Stomach (tissue), 8 donors: ENCODE data around the gene FADS2. TPM values are rescaled to one million over a fixed set of nuclear protein-coding genes. Genes with fewer than 3 reads are reported as not detected.

ENCODE experiments used
- polyA plus RNA-seq, 3 donors: library from polyadenylated mRNA; stranded (reverse); fragments of 200-250 nt; gene quantifications; one replicate each; pipeline ENCODE4 v1.2.3, GENCODE V29; 2013
- small RNA-seq, 4 donors: library from RNA; depleted of rRNA; stranded (forward); fragments of <200 nt; gene quantifications; one replicate each; pipeline ENCODE3, GENCODE V24; 2016
- total RNA-seq, 5 donors: library from RNA; depleted of rRNA; stranded (reverse); fragments of >200 nt; gene quantifications; one replicate each; pipeline versions ENCODE4 v1.1.0 to v1.2.3, GENCODE V29; 2014 to 2016
- donor health status: healthy with polysubstance abuse.
- donor health status: Bipolar disorder and iron deficiency.
- donor health status: healthy.

FADS2 gene
- total and polyA plus RNA-seq, 8 donors: 3.5 to 17.1 (median 13.0) TPM; not detected in 1

Small RNA genes lying within 50 kb of the gene (small RNA-seq; reads per million reads assigned to genes)
- 0 reads per million in 4 donors for gene MIR6746

Other genes starting within 250 kb of the FADS2 start
- gene SYT7, start 247.2 kb upstream of the FADS2 start, total RNA-seq: 1 to 10 TPM in 3 of 5 donors, under 1 TPM in 1, not detected in 1; 0.92 to 8.4 (median 2.9) TPM
- 1 to 10 TPM; 1.2 to 1.5 (median 1.4) TPM for gene SYT7, start 247.2 kb upstream of the FADS2 start, polyA plus RNA-seq
- gene DAGLA, start 147.9 kb upstream of the FADS2 start, total RNA-seq: 10 to 100 TPM in 1 of 5 donors, 1 to 10 TPM in 2, under 1 TPM in 2; under 0.01 to 27.2 (median 1.3) TPM
- 1 to 10 TPM in 1 of 3 donors, under 1 TPM in 2; 0.15 to 3.2 (median 0.75) TPM for gene DAGLA, start 147.9 kb upstream of the FADS2 start, polyA plus RNA-seq
- gene MYRF, start 75.7 kb upstream of the FADS2 start, total RNA-seq: 100 to 1,000 TPM in 3 of 5 donors, 10 to 100 TPM in 1, 1 to 10 TPM in 1; 6.4 to 527 (median 240) TPM
- 10 to 100 TPM; 19.0 to 45.9 (median 20.5) TPM for gene MYRF, start 75.7 kb upstream of the FADS2 start, polyA plus RNA-seq
- 10 to 100 TPM in 4 of 5 donors, not detected in 1; 24.1 to 50.3 (median 42.8) TPM for gene TMEM258, start 35.7 kb upstream of the FADS2 start, total RNA-seq
- gene TMEM258, start 35.7 kb upstream of the FADS2 start, polyA plus RNA-seq: 100 to 1,000 TPM; 184 to 274 (median 210) TPM
- 10 to 100 TPM in 2 of 5 donors, 1 to 10 TPM in 2, not detected in 1; 4.2 to 24.6 (median 10.4) TPM for gene FEN1, start 35.4 kb upstream of the FADS2 start, total RNA-seq
- 10 to 100 TPM in 1 of 3 donors, 1 to 10 TPM in 2; 5.0 to 14.3 (median 10.0) TPM for gene FEN1, start 35.4 kb upstream of the FADS2 start, polyA plus RNA-seq
- gene FADS1, start 11.3 kb upstream of the FADS2 start, total RNA-seq: 10 to 100 TPM in 4 of 5 donors, not detected in 1; 11.7 to 56.5 (median 17.3) TPM
- 1 to 10 TPM; 1.8 to 6.4 (median 4.1) TPM for gene FADS1, start 11.3 kb upstream of the FADS2 start, polyA plus RNA-seq
- 100 to 1,000 TPM in 1 of 5 donors, 10 to 100 TPM in 3, 1 to 10 TPM in 1; 2.6 to 140 (median 22.8) TPM for gene FADS3, start 63.2 kb downstream of the FADS2 start, total RNA-seq
- gene FADS3, start 63.2 kb downstream of the FADS2 start, polyA plus RNA-seq: 10 to 100 TPM in 1 of 3 donors, 1 to 10 TPM in 2; 7.5 to 23.3 (median 7.9) TPM
- 10 to 100 TPM in 2 of 5 donors, 1 to 10 TPM in 1, under 1 TPM in 1, not detected in 1; 0.58 to 12.8 (median 7.1) TPM for gene RAB3IL1, start 89.3 kb downstream of the FADS2 start, total RNA-seq
- 10 to 100 TPM in 2 of 3 donors, 1 to 10 TPM in 1; 5.3 to 13.3 (median 11.6) TPM for gene RAB3IL1, start 89.3 kb downstream of the FADS2 start, polyA plus RNA-seq
- gene BEST1, start 122.1 kb downstream of the FADS2 start, total RNA-seq: 10 to 100 TPM in 2 of 5 donors, 1 to 10 TPM in 2, not detected in 1; 1.2 to 27.4 (median 6.6) TPM
- 1 to 10 TPM; 3.4 to 3.8 (median 3.7) TPM for gene BEST1, start 122.1 kb downstream of the FADS2 start, polyA plus RNA-seq
- 1,000 to 10,000 TPM in 4 of 5 donors, 100 to 1,000 TPM in 1; 703 to 2,177 (median 1,757) TPM for gene FTH1, start 139.3 kb downstream of the FADS2 start, total RNA-seq
- gene FTH1, start 139.3 kb downstream of the FADS2 start, polyA plus RNA-seq: 1,000 to 10,000 TPM; 4,996 to 8,523 (median 5,775) TPM